ENCODE measurements around the gene LDLRAD4.

The LDLRAD4 gene

DNA sequence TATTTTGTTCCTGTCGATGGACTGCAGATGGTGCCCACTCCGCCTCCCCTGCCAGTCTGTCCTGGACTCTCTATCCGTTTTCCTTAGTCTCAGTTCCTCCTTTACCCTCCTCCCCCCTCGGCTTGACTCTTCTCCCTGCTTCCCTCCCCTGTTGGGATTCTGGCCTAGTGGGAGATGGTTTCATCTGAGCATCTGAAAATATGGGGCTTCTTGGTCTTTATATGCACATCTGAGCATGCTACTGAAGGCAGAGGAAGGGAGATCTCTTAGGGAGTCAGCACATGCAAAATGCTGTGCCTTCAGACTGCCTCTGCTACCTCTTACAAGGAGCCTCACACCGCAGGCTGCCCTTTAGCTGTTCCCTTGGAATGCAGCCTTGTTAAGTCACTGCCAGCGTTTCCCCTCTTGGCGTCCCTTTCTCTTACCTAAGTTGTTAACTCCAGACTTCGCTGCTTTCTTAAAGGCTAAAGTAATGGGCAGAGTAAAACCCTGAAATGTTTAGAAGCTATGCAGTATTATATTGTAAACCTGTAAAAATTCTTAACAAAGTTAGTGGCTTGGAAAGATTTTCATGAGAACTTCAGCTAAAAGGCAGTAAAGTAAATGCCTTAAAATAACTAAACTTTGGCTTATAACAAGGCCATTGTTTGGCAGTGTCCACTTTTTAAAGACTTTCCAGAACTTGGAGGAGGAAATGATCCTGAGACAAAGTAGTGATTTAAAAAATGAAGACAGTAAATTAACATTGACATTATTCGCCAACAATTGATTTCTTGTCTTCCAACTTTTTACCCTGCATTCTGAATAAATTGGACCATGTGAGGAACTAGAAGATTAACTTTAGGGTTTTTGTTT is 49.8 kb downstream of the LDLRAD4 start:
- no peak for DNase-seq

DNA sequence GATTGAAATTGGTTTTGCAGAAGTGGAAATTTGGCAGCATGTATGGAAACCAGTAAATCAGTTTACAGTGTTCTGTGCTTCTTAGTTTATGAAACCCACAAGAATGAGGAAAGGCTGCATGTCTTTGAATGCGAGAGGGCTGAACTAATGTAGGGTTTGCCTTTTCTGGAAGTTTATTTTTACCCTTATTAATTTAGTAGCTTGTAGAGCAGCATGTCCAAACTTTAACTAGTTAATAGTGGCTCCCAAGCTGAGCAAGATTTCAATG is 50.4 kb downstream of the LDLRAD4 start:
- DNase-seq: no peak

DNA sequence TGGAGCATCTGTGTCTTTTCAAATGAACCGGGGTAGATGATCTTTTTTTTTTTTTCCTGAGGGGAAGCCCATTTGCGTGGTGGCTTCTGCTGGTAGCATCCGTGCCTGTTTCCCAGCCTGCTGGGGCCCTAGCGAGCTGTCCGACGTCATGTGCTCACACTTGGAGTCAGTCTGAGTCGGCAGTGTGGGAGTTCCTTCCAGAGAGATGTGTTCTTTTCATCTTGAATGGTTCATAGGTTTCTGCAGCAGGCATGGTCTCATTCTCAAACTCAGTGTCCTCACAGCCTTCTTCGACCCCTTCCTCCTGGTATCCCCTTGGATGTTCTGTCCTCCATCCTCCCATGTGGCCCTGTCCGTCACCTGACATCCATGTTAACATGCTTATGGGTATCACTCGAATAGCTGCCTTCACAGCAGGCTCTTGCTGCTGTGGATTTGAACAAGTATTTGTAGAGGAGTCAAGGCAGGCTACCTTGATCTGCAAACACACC is 51.0 kb downstream of the LDLRAD4 start:
- DNase-seq: no peak

DNA sequence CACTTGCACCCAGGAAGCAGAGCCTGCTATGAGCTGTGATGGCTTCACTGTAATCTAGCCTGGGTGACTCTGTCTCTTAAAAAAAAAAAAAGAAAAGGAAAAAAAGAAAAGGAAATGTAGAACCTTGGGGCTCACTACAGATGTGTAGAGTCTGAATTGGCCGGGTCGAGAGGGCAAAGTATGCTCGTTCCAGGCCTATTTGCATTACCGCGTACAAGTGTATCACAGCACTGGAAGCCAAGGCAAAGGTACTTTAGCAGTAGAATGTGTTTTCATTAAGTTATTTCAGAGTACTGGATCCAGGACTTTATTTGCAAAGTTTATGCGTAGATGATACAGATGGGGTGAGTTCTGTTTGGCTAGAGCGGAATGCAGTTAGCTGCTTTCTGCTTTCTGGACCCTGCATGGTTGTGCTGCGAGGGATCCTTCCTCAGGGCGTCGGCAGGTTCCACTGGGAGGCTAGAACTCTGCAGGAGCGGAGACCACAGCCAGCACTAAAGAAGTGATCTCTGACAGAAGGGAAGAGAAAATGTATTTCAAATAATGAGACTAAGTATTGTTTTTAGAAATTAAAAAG is 51.8 kb downstream of the LDLRAD4 start:
- DNase-seq: no peak

GRCh38 chr18:13271302-13271911 is 52.8 kb downstream of the LDLRAD4 start:
- DNase-seq: no peak

- DNase-seq: no peak
These were observed 53.9 kb downstream of the LDLRAD4 start for GRCh38 chr18:13272416-13272815.

- DNase-seq: no peak
These were observed 55.2 kb downstream of the LDLRAD4 start for GRCh38 chr18:13273800-13274199.

GRCh38 chr18:13275075-13275474 is 56.5 kb downstream of the LDLRAD4 start:
- no peak for DNase-seq

GRCh38 chr18:13276530-13277520 is 58.3 kb downstream of the LDLRAD4 start:
- peak; percentile 7 for DNase-seq

DNA sequence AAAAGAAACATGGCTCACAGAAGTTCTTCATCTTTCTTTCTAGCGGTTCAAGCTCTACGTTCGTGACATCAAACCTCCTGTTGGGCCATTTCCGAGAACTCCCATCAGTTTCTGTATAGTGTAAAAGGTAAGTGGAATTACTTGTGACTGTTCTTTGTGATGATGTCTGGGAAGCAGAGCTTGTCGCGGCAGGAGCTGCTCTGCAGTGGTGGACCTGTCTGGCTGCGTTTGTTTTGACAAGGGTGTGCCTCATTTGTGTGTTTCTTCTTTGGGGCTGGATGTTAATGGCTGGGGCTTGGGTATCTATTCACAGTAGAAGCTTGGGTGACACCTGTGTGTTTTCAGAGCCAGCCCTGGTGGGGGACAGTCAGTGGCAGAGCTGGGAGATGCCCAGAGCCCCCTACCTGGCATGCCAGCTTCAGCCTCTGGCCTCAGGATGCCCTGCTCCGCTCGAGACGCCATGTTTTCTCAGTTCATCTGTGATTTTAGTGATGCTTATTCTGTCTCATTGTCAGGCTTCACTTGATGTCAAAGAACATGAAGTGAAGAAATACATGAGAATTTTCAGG is 59.6 kb downstream of the LDLRAD4 start:
- DNase-seq: no peak

GRCh38 chr18:13279181-13280069 is 60.9 kb downstream of the LDLRAD4 start:
- DNase-seq: no peak

GRCh38 chr18:13280070-13280795 is 61.7 kb downstream of the LDLRAD4 start:
- no peak for DNase-seq

DNA sequence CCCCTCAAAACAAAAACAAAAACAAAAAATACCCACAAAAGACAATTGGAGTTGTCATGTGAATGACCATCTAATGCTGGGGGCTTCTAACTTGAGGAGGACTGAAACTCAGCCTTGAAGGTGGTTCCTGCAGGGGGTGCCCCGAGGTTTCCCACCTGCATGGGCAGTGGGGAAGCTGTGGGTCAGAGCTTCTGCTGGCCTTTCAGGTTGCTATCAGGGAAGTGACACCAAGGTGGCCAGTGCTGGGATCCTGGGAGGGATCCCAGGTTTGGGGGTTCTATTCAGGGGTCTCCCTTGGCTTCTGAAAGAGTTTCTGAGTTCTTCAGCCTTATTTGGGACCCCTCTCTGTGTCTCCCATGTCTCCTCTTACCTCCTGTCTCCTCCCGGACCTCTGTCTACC is 62.8 kb downstream of the LDLRAD4 start:
- DNase-seq: no peak

DNA sequence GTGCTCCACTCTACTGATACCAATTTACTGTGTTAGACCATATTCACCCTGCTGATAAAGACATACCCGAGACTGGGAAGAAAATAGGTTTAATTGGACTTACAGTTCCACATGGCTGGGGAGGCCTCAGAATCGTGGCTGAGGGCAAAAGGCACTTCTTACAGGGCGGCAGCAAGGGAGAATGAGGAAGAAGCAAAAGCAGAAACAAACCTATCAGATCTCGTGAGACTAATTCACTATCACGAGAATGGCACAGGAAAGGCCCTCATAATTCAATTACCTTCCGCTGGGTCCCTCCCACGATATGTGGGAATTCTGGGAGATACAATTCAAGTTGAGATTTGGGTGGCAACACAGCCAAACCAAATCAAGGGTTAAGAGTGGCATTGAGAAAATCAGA is 65.2 kb downstream of the LDLRAD4 start:
- DNase-seq: no peak

DNA sequence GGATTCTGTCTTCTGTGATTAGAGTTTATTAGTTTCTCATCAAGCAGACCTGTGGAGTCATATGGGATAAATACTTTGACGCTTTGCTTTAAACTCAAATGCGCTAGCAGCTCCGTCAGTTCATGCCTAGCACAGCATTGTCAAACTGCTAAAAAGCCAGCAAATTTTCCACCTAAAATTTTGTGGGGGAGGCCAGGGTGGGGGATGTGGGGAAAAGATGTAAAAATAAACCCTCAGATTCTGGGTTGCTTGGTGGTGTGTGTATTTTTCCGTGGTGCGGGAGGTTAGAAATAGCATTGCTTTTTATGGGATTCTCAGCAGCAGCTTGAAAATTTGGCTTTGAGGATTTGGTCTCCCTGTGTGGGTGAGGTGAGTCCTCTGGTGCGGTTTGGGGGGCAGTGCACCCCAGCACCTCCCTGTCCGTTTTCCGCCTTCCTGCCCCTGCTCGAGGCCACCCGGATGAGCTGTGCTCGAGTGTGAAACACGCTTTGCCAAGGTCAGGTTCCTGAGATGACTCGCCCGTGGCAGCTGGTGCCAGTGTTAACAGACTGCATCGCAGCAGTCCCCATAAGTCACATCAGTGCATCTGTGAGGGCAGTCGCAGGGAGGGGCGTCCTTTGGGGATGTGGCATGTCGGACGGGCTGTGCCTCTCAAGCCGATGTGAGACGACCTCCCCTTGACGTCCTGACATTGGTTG is 65.9 kb downstream of the LDLRAD4 start:
- no peak for DNase-seq

DNA sequence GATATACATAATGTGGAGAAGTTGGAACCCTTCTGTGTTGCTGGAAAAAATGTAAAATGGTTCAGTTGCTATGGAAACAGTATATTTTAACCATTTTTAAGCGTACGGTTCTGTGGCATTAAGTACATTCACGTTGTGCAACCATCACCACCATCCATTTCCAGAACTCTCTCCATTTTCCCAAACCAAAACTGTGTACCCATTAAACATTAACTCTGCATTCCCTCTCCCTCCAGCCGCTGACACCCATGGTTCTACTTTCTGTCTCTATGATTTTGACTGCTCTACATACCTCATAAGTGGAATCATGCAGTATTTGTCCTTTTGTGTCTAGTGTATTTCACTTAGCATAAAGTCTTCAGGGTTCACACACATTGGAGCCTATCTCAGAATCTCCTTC is 67.3 kb downstream of the LDLRAD4 start:
- no peak for DNase-seq

- DNase-seq: no peak
These were observed 68.0 kb downstream of the LDLRAD4 start for GRCh38 chr18:13286456-13287125.

DNA sequence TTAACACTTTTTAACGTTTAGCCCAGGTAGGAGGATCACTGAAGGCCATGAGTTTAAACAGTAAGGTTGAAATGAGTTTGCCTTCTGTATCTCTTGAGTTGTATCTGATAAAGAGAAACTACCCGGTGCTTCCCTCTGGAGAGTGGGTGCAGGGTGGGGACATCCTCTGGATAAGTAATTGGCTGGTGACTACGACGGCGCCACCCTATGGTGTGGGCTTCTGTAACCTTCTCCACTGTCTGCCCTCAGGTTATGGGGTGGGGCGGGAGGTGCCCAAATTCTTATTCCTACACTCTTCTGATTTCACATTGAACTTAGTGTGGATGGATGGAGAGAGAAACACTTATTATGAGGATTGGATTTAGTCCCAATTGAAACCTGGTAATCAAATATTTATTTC is 68.8 kb downstream of the LDLRAD4 start:
- DNase-seq: no peak

GRCh38 chr18:13288509-13289133 is 70.1 kb downstream of the LDLRAD4 start:
- DNase-seq: no peak

Measured in cortex of kidney (tissue), 1 donor.